ENCODE results near the gene FSTL4. TPM values are rescaled to one million over a fixed set of nuclear protein-coding genes. Genes with fewer than 3 reads are reported as not detected.

FSTL4 gene
- total RNA-seq, 1 donor from 2014 or later, result 11.3 TPM

GRCh38 chr5:133370904-133371303 lies 241.4 kb downstream of the FSTL4 start:
- Mint-ChIP-seq H3K27ac (no peak overlapping the region), H3K36me3 (no peaks in the 10 kb centered on the region), H3K4me1 (ENCODE audit: unreplicated experiment) (peaks cover 17% of the 10 kb centered on the region), H3K4me3 (no peak overlapping the region), H3K27me3 (no peaks in the 10 kb centered on the region), H3K9me3 (peaks cover 5% of the 10 kb centered on the region)
- no peak for DNase-seq (ENCODE audit: extremely low spot score, unreplicated experiment)
- TF ChIP-seq, protein P1, sequence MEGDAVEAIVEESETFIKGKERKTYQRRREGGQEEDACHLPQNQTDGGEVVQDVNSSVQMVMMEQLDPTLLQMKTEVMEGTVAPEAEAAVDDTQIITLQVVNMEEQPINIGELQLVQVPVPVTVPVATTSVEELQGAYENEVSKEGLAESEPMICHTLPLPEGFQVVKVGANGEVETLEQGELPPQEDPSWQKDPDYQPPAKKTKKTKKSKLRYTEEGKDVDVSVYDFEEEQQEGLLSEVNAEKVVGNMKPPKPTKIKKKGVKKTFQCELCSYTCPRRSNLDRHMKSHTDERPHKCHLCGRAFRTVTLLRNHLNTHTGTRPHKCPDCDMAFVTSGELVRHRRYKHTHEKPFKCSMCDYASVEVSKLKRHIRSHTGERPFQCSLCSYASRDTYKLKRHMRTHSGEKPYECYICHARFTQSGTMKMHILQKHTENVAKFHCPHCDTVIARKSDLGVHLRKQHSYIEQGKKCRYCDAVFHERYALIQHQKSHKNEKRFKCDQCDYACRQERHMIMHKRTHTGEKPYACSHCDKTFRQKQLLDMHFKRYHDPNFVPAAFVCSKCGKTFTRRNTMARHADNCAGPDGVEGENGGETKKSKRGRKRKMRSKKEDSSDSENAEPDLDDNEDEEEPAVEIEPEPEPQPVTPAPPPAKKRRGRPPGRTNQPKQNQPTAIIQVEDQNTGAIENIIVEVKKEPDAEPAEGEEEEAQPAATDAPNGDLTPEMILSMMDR (conservative IDR thresholded peaks at IDR 0.05), result no peak

GRCh38 chr5:133370036-133370831 lies 242.1 kb downstream of the FSTL4 start:
- H3K27ac Mint-ChIP-seq, result peak overlapping the region; percentile 63

GRCh38 chr5:133368916-133369783 lies 243.2 kb downstream of the FSTL4 start:
- TF ChIP-seq, protein P1 (conservative IDR thresholded peaks at IDR 0.05), result no peak
- DNase-seq (ENCODE audit: extremely low spot score, unreplicated experiment), result peak; percentile 37
- Mint-ChIP-seq H3K27me3 (no peaks in the 10 kb centered on the region), H3K36me3 (no peaks in the 10 kb centered on the region), H3K27ac (no peak overlapping the region), H3K4me3 (no peak overlapping the region), H3K4me1 (ENCODE audit: unreplicated experiment) (peaks cover 30% of the 10 kb centered on the region), H3K9me3 (no peaks in the 10 kb centered on the region)

More at GRCh38 chr5:133370036-133370831, 242.1 kb downstream of the FSTL4 start:
- H3K4me3 Mint-ChIP-seq, result no peak overlapping the region
- H3K4me1 Mint-ChIP-seq (ENCODE audit: unreplicated experiment), result peaks cover 23% of the 10 kb centered on the region
- peak; percentile 60 for DNase-seq (ENCODE audit: extremely low spot score, unreplicated experiment)
- H3K9me3 Mint-ChIP-seq, result no peaks in the 10 kb centered on the region
- TF ChIP-seq, protein P1 (conservative IDR thresholded peaks at IDR 0.05), result no peak
- no peaks in the 10 kb centered on the region for H3K27me3 Mint-ChIP-seq
- no peaks in the 10 kb centered on the region for H3K36me3 Mint-ChIP-seq

GRCh38 chr5:133367984-133368383 lies 244.4 kb downstream of the FSTL4 start:
- no peak overlapping the region for H3K27ac Mint-ChIP-seq
- no peak overlapping the region for H3K4me3 Mint-ChIP-seq
- H3K9me3 Mint-ChIP-seq, result no peaks in the 10 kb centered on the region
- H3K36me3 Mint-ChIP-seq, result no peaks in the 10 kb centered on the region
- peaks cover 40% of the 10 kb centered on the region for H3K4me1 Mint-ChIP-seq (ENCODE audit: unreplicated experiment)
- H3K27me3 Mint-ChIP-seq, result no peaks in the 10 kb centered on the region
- DNase-seq (ENCODE audit: extremely low spot score, unreplicated experiment), result no peak
- TF ChIP-seq, protein P1 (conservative IDR thresholded peaks at IDR 0.05), result no peak

DNA sequence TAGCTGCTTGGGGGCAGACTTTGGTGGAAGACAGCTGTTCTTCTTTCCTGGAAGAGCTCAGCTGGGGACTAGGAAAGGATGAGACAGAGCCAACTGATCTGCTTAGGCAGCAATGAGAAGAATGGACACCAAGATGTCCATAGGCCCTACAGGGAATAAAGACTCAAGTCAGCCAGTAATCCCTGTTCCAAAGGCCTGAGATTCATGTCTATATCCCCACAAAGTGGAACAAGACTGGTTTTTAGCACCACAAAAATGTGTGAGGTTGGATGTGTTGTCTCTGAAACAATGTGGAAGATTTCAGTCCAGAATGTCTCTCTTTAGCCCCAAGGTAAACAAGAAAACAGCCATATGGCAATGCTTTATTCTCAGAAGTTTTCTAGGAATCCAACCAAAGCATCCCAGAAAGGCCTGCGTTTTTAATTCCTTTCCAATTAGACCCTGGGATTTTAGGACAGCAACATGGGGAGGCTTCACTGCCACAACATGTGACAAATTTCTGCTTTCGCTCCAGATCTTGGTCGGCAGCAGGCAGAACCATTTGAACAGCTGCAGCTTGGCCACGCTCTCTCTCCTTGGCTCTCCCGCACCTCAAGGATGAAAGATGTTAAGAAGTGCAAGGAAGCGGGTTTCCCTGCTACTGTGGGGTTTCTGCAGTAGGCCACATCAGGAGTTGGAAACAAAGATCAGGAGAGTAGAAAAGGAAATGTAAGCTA lies 245.1 kb downstream of the FSTL4 start:
- no peak overlapping the region for H3K4me3 Mint-ChIP-seq
- no peaks in the 10 kb centered on the region for H3K9me3 Mint-ChIP-seq
- DNase-seq (ENCODE audit: extremely low spot score, unreplicated experiment), result no peak
- H3K4me1 Mint-ChIP-seq (ENCODE audit: unreplicated experiment), result peaks cover 40% of the 10 kb centered on the region
- TF ChIP-seq, protein P1 (conservative IDR thresholded peaks at IDR 0.05), result no peak
- no peak overlapping the region for H3K27ac Mint-ChIP-seq
- H3K36me3 Mint-ChIP-seq, result no peaks in the 10 kb centered on the region
- no peaks in the 10 kb centered on the region for H3K27me3 Mint-ChIP-seq

Measured in type B pancreatic cell (in vitro differentiated cells).